ENCODE results near the gene RHO. TPM values are rescaled to one million over a fixed set of nuclear protein-coding genes. Genes with fewer than 3 reads are reported as not detected.

Gene RHO
- total and polyA plus RNA-seq, 4 donors: 0.01 TPM; not detected in 3

DNA sequence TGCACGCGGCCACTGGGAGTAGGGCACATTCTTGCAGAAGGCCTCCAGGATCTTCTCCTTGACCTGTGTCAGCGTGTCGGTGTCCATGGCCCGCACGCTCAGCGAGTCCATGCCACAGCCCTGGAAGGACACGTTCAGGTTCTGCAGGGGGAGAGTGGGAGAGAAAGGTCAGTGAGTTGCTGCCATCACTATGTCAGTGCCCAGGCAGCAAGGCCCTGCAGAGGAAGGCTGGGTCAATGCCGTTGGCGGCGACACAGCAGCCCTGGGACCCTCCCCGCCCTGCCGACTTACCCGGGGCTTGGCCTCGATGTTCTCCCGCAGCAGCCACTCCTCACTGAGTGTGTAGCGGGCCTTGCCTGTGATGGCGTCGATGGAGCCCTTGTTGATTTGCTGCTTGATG lies 34.4 kb downstream of the RHO start:
- Histone ChIP-seq H3K27ac (ENCODE audit: low read depth in 1 of 2, low read length in 1 of 2) (no peak overlapping the region), H3K4me1 (ENCODE audit: control insufficient read depth in 5 of 5, insufficient read depth in 5 of 5, low read length in 5 of 5) (peaks cover 0 to 70% (median 22%) of the 10 kb centered on the region in 5 donors), H3K27me3 (ENCODE audit: control insufficient read depth in 3 of 3, insufficient read depth in 3 of 3, low read length in 2 of 3) (no peaks in the 10 kb centered on the region), H3K9ac (ENCODE audit: insufficient read depth in 1 of 2, low read length in 2 of 2) (no peak overlapping the region), H3K36me3 (ENCODE audit: control insufficient read depth in 4 of 4, insufficient read depth in 4 of 4, low read length in 4 of 4) (peaks cover 0 to 79% (median 31%) of the 10 kb centered on the region in 4 donors), H3K9me3 (ENCODE audit: control insufficient read depth in 4 of 4, insufficient read depth in 3 of 4, low read length in 3 of 4) (no peaks in the 10 kb centered on the region), H3K4me3 (no peak overlapping the region)
- DNase-seq (no peak), ATAC-seq (ENCODE audit: insufficient read depth, low FRiP score) (no peak)
- 88 to 91% methylated on average over 19 of the region's 19 CpGs for WGBS, 2 donors
- TF ChIP-seq, protein P1, sequence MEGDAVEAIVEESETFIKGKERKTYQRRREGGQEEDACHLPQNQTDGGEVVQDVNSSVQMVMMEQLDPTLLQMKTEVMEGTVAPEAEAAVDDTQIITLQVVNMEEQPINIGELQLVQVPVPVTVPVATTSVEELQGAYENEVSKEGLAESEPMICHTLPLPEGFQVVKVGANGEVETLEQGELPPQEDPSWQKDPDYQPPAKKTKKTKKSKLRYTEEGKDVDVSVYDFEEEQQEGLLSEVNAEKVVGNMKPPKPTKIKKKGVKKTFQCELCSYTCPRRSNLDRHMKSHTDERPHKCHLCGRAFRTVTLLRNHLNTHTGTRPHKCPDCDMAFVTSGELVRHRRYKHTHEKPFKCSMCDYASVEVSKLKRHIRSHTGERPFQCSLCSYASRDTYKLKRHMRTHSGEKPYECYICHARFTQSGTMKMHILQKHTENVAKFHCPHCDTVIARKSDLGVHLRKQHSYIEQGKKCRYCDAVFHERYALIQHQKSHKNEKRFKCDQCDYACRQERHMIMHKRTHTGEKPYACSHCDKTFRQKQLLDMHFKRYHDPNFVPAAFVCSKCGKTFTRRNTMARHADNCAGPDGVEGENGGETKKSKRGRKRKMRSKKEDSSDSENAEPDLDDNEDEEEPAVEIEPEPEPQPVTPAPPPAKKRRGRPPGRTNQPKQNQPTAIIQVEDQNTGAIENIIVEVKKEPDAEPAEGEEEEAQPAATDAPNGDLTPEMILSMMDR (IDR thresholded peaks at IDR 0.05; ENCODE audit: control extremely low read depth, extremely low read depth): no peak

DNA sequence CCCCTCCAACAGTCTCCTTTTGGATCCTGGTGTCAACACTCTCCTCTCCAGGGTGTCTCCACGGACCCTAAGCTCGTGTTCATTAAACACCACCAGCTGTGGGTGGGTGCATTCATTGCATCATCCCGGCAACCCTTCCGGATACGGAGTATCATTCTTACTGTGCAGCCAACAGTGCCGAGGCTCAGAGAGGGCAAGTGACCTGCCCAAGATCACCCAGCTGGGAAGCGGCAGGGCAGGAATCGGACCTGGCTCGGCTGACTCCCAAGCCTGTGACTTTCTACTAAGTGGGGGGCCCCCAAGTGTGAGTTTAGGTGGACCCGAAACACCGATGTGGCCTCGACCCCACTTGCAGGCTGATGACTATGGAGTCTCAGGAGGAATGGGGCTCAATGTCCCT lies 34.9 kb downstream of the RHO start:
- Histone ChIP-seq H3K27ac (ENCODE audit: low read depth in 1 of 2, low read length in 1 of 2) (no peak overlapping the region), H3K36me3 (ENCODE audit: control insufficient read depth in 4 of 4, insufficient read depth in 4 of 4, low read length in 4 of 4) (peaks cover 0 to 75% (median 26%) of the 10 kb centered on the region in 4 donors), H3K9me3 (ENCODE audit: control insufficient read depth in 4 of 4, insufficient read depth in 3 of 4, low read length in 3 of 4) (no peaks in the 10 kb centered on the region), H3K4me3 (no peak overlapping the region), H3K4me1 (ENCODE audit: control insufficient read depth in 5 of 5, insufficient read depth in 5 of 5, low read length in 5 of 5) (peaks cover 0 to 65% (median 22%) of the 10 kb centered on the region in 5 donors), H3K9ac (ENCODE audit: insufficient read depth in 1 of 2, low read length in 2 of 2) (no peak overlapping the region), H3K27me3 (ENCODE audit: control insufficient read depth in 3 of 3, insufficient read depth in 3 of 3, low read length in 2 of 3) (no peaks in the 10 kb centered on the region)
- TF ChIP-seq, protein P1 (IDR thresholded peaks at IDR 0.05; ENCODE audit: control extremely low read depth, extremely low read depth): no peak
- ATAC-seq (ENCODE audit: insufficient read depth, low FRiP score) (no peak), DNase-seq (no peak)
- 93 to 94% methylated on average over 12 of the region's 12 CpGs for WGBS, 2 donors

DNA sequence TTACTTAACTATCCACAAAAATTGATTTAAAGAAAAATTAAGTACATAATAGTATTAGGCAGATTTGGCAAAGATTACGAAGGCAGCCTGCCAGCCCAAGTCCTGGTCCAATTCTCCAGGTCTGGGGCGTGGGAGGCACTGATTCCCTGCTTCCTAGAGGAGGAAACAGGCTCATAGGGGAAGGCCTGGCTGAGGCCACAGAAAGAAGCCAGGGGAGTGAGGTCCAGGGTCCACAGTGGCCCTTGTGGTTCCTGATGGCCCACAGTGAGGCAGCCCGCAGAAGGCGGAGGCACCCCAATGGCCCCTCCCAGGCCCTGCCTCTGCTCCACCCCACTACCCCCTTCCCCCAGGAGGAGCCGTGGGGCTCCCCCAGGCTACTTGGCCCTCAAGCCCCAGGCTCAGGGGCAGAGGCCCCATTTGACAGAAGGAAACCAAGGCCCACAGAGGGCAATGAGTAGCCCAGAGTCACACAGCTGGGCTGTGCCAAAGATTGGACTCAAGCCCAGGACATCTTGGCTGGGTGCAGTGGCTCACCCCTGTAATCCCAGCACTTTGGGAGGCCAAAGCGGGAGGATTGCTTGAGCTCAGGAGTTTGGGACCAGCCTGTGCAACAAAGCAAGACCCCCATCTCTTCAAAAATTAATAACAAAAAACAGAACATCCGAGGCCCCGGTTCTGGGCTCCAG lies 35.6 kb downstream of the RHO start:
- H3K36me3 ChIP-seq (ENCODE audit: control insufficient read depth in 4 of 4, insufficient read depth in 4 of 4, low read length in 4 of 4): peaks cover 0 to 69% (median 26%) of the 10 kb centered on the region in 4 donors
- H3K27ac ChIP-seq (ENCODE audit: low read depth in 1 of 2, low read length in 1 of 2): no peak overlapping the region
- H3K4me3 ChIP-seq: no peak overlapping the region
- DNase-seq (no peak), ATAC-seq (ENCODE audit: insufficient read depth, low FRiP score) (no peak)
- TF ChIP-seq, protein P1 (IDR thresholded peaks at IDR 0.05; ENCODE audit: control extremely low read depth, extremely low read depth): no peak
- 82 to 88% methylated on average over 8 of the region's 8 CpGs for WGBS, 2 donors
- no peak overlapping the region for H3K9ac ChIP-seq (ENCODE audit: insufficient read depth in 1 of 2, low read length in 2 of 2)
- H3K4me1 ChIP-seq (ENCODE audit: control insufficient read depth in 5 of 5, insufficient read depth in 5 of 5, low read length in 5 of 5): peaks cover 0 to 58% (median 22%) of the 10 kb centered on the region in 5 donors
- H3K9me3 ChIP-seq (ENCODE audit: control insufficient read depth in 4 of 4, insufficient read depth in 3 of 4, low read length in 3 of 4): no peaks in the 10 kb centered on the region
- no peaks in the 10 kb centered on the region for H3K27me3 ChIP-seq (ENCODE audit: control insufficient read depth in 3 of 3, insufficient read depth in 3 of 3, low read length in 2 of 3)

Measured in lung (tissue), 12 donors.